HG03432 (cell line): ENCODE results near the gene CMBL.

Source experiments
- ATAC-seq: cut with Tn5 transposase; IDR thresholded peaks from one replicate; pipeline ENCODE4 v1.9.1; 2021; ENCODE audit warnings: mild to moderate bottlenecking, moderate library complexity; ENCODE audit not compliant: unreplicated experiment

Gene CMBL

GRCh38 chr5:10310835-10311570 lies 3.3 kb upstream of the CMBL start:
- ATAC-seq: peak; percentile 53

- no peak for ATAC-seq
Observed at GRCh38 chr5:10310066-10310779, 2.5 kb upstream of the CMBL start.

GRCh38 chr5:10308844-10309243 lies 1.1 kb upstream of the CMBL start:
- no peak for ATAC-seq

GRCh38 chr5:10306806-10307205 lies 896 bp downstream of the CMBL start:
- no peak for ATAC-seq

- ATAC-seq: no peak
Observed at GRCh38 chr5:10306114-10306513, 1.6 kb downstream of the CMBL start.

- no peak for ATAC-seq
Observed at GRCh38 chr5:10304932-10305331, 2.8 kb downstream of the CMBL start.

GRCh38 chr5:10303699-10304170 lies 4.0 kb downstream of the CMBL start:
- ATAC-seq: no peak

- no peak for ATAC-seq
Observed at GRCh38 chr5:10303201-10303600, 4.5 kb downstream of the CMBL start.

GRCh38 chr5:10301842-10302610 lies 5.7 kb downstream of the CMBL start:
- no peak for ATAC-seq

- ATAC-seq: no peak
Observed at GRCh38 chr5:10301266-10301665, 6.4 kb downstream of the CMBL start.

- ATAC-seq: no peak
Observed at GRCh38 chr5:10300246-10300645, 7.5 kb downstream of the CMBL start.

GRCh38 chr5:10297646-10298204 lies 10.0 kb downstream of the CMBL start:
- ATAC-seq: no peak

GRCh38 chr5:10295619-10296326 lies 11.9 kb downstream of the CMBL start:
- no peak for ATAC-seq

- ATAC-seq: no peak
Observed at GRCh38 chr5:10293907-10294662, 13.6 kb downstream of the CMBL start.

- ATAC-seq: no peak
Observed at GRCh38 chr5:10291692-10292339, 15.9 kb downstream of the CMBL start.

- ATAC-seq: no peak
Observed at GRCh38 chr5:10290438-10290837, 17.3 kb downstream of the CMBL start.

- ATAC-seq: no peak
Observed at GRCh38 chr5:10289991-10290390, 17.7 kb downstream of the CMBL start.

GRCh38 chr5:10289353-10289752 lies 18.3 kb downstream of the CMBL start:
- ATAC-seq: no peak

- ATAC-seq: peak; percentile 47
Observed at GRCh38 chr5:10288592-10289219, 19.0 kb downstream of the CMBL start.
